Measurements from ENCODE around the gene RPTOR.
A peak's percentile ranks its signal among the peaks of the same experiment; 100 is the strongest.
"Not testable (repeated sequence)": the region's sequence is repeated elsewhere in the genome, so short reads cannot be mapped to it uniquely, and the experiment has no call there.

The RPTOR gene

GRCh38 chr17:80785477-80786178, 241.0 kb downstream of the RPTOR start:
- DNase-seq: no peak

GRCh38 chr17:80786470-80786869, 241.8 kb downstream of the RPTOR start:
- no peak for DNase-seq

GRCh38 chr17:80786887-80787286, 242.2 kb downstream of the RPTOR start:
- DNase-seq: no peak

- DNase-seq: no peak
These were observed 243.2 kb downstream of the RPTOR start for GRCh38 chr17:80787881-80788280.

GRCh38 chr17:80789356-80789902, 244.8 kb downstream of the RPTOR start:
- no peak for DNase-seq

GRCh38 chr17:80790021-80790765, 245.6 kb downstream of the RPTOR start:
- DNase-seq: no peak

GRCh38 chr17:80790981-80791742, 246.5 kb downstream of the RPTOR start:
- no peak for DNase-seq

GRCh38 chr17:80791758-80792284, 247.2 kb downstream of the RPTOR start:
- no peak for DNase-seq

GRCh38 chr17:80792373-80792781, 247.7 kb downstream of the RPTOR start:
- no peak for DNase-seq

GRCh38 chr17:80793421-80793820, 248.8 kb downstream of the RPTOR start:
- DNase-seq: no peak

GRCh38 chr17:80793851-80794267, 249.2 kb downstream of the RPTOR start:
- no peak for DNase-seq

- no peak for DNase-seq
These were observed 249.8 kb downstream of the RPTOR start for GRCh38 chr17:80794281-80795089.

- DNase-seq: no peak
These were observed 250.5 kb downstream of the RPTOR start for GRCh38 chr17:80795090-80795580.

- peak; percentile 54 for DNase-seq
These were observed 251.1 kb downstream of the RPTOR start for GRCh38 chr17:80795754-80796153.

GRCh38 chr17:80796430-80796861, 251.8 kb downstream of the RPTOR start:
- no peak for DNase-seq

GRCh38 chr17:80797222-80797621, 252.6 kb downstream of the RPTOR start:
- DNase-seq: not testable (repeated sequence)

GRCh38 chr17:80797741-80798594, 253.3 kb downstream of the RPTOR start:
- DNase-seq: no peak

- DNase-seq: no peak
These were observed 254.2 kb downstream of the RPTOR start for GRCh38 chr17:80798595-80799537.
